Measurements from ENCODE around the gene ZNF79.

The ZNF79 gene

DNA sequence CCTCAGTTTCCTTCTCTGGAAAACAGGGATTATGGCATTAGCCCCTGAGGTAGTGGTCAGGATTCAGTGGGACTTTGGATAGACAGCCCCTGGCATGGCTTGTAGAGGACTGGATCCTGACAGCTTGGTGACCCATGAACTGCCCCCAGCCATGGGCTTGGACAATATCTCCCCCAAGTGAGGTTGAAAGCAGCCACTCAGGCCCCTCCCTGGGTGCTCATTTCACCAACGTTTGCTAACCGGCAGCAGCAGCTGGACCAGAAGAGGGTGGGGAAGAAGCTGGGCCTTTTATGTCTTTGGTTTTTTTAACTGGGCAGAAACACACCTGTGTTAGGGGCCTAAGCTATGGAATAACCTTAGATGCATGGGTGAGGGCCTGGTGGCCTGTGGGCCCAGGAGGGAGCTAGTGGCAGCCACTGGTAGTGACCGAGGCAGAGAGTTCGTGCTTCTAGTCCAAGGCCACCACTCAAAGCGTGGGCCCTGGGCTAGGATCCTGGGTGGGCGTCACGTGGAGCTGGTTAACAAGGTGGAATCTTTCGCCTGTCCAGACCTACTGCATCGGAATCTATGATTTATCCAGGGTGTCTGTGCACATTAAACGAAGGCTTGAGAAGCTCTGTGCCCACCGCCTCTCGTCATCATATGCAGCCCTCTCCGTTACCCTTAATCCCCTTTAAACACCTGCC, 25.3 kb upstream of the ZNF79 start:
- H3K36me3 ChIP-seq (ENCODE audit: insufficient read depth, low read length): peaks cover 13% of the 10 kb centered on the region
- peaks cover 13% of the 10 kb centered on the region; the same call in 1 of the 2 replicates for H3K27me3 ChIP-seq (ENCODE audit: insufficient read depth, low read length)
- 95% methylated on average over 13 of the region's 13 CpGs for WGBS
- peaks cover 6% of the 10 kb centered on the region; the same call in 1 of the 2 replicates for H3K4me1 ChIP-seq (ENCODE audit: insufficient read depth, low read length)
- H3K4me3 ChIP-seq (ENCODE audit: low read length): no peak overlapping the region; the same call in 1 of the 2 replicates
- H3K9ac ChIP-seq (ENCODE audit: low read depth, low read length): no peak overlapping the region
- no peak overlapping the region for H3K27ac ChIP-seq (ENCODE audit: low read depth, low read length)
- H3K9me3 ChIP-seq (ENCODE audit: insufficient read depth, low read depth, low read length): no peaks in the 10 kb centered on the region

DNA sequence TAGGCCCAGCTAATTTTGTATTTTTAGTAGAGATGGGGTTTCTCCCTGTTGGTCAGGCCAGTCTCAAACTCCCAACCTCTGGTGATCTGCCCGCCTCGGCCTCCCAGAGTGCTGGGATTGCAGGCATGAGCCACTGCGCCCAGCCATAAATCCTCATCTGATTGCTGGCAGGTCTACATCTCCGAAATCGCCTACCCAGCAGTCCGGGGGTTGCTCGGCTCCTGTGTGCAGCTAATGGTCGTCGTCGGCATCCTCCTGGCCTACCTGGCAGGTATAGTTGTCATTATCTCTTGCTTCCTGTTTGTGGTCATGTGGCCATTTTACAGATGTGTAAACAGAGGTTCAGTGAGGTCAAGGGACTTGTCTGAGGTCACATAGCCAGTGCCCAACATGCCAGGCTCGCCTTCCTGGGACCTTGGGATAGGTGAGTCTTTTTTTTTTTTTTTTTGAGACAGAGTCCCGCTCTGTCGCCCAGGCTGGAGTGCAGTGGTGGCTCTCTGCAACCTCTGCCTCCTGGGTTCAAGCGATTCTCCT, 24.4 kb upstream of the ZNF79 start:
- Histone ChIP-seq H3K27me3 (ENCODE audit: insufficient read depth, low read length) (peaks cover 13% of the 10 kb centered on the region; the same call in 1 of the 2 replicates), H3K36me3 (ENCODE audit: insufficient read depth, low read length) (peaks cover 19% of the 10 kb centered on the region), H3K9ac (ENCODE audit: low read depth, low read length) (no peak overlapping the region), H3K27ac (ENCODE audit: low read depth, low read length) (no peak overlapping the region), H3K4me1 (ENCODE audit: insufficient read depth, low read length) (peaks cover 6% of the 10 kb centered on the region; the same call in 1 of the 2 replicates), H3K4me3 (ENCODE audit: low read length) (no peak overlapping the region), H3K9me3 (ENCODE audit: insufficient read depth, low read depth, low read length) (no peaks in the 10 kb centered on the region)
- WGBS: 95% methylated on average over 14 of the region's 14 CpGs

DNA sequence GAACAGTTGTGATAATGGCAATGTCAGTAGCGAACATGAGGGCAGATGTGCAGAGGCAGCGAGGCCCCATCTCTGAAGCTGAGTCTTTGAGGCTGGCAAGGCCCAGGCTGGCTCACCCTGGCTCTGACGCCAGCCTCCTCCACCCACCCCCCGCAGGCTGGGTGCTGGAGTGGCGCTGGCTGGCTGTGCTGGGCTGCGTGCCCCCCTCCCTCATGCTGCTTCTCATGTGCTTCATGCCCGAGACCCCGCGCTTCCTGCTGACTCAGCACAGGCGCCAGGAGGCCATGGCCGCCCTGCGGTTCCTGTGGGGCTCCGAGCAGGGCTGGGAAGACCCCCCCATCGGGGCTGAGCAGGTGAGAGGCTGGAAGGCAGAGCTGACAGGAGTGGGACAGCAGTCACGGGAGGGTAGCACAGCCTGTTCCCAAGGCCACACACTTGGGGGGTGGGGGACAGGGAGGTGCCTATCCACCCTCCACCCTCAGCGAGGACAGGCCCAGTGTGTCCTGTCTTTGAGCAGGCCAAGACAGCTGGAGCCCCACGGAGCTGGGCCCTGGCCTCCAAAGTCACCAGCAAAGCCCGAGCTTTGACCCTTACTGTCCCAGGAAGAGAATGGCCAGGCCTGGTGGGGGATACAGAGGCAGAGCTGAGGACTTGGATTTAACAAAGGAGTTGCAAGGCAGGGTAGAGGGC, 21.6 kb upstream of the ZNF79 start:
- Histone ChIP-seq H3K9me3 (ENCODE audit: insufficient read depth, low read depth, low read length) (no peaks in the 10 kb centered on the region), H3K9ac (ENCODE audit: low read depth, low read length) (no peak overlapping the region), H3K27me3 (ENCODE audit: insufficient read depth, low read length) (no peaks in the 10 kb centered on the region), H3K27ac (ENCODE audit: low read depth, low read length) (no peak overlapping the region), H3K36me3 (ENCODE audit: insufficient read depth, low read length) (peaks cover 27% of the 10 kb centered on the region), H3K4me1 (ENCODE audit: insufficient read depth, low read length) (peaks cover 6% of the 10 kb centered on the region; the same call in 1 of the 2 replicates), H3K4me3 (ENCODE audit: low read length) (no peak overlapping the region)
- 92% methylated on average over 18 of the region's 18 CpGs for WGBS

DNA sequence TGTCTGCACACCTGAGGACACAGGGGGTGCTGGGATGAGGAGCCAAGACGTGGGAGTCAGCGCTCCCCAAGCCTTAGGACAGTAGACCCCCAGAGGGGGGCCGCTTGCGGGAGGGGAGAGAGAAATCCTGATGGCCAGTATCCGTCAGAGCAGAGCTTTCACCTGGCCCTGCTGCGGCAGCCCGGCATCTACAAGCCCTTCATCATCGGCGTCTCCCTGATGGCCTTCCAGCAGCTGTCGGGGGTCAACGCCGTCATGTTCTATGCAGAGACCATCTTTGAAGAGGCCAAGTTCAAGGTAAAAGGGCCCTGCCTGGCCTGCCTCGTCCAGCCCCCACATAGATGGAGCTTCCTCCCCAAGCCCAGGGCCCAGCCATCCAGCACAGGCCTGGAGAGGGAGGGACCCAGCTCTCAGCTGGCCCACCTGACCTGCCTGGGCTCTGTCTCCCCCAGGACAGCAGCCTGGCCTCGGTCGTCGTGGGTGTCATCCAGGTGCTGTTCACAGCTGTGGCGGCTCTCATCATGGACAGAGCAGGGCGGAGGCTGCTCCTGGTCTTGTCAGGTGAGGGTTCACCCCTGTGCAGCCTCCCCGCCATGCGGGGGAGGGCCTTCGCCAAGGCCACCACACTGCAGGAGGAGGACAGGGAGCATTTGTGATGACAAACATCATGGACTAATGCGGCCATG, 20.5 kb upstream of the ZNF79 start:
- Histone ChIP-seq H3K27ac (ENCODE audit: low read depth, low read length) (no peak overlapping the region), H3K4me3 (ENCODE audit: low read length) (no peak overlapping the region), H3K9ac (ENCODE audit: low read depth, low read length) (no peak overlapping the region), H3K4me1 (ENCODE audit: insufficient read depth, low read length) (peaks cover under 1% of the 10 kb centered on the region; the same call in 1 of the 2 replicates), H3K9me3 (ENCODE audit: insufficient read depth, low read depth, low read length) (no peaks in the 10 kb centered on the region), H3K27me3 (ENCODE audit: insufficient read depth, low read length) (no peaks in the 10 kb centered on the region), H3K36me3 (ENCODE audit: insufficient read depth, low read length) (peaks cover 27% of the 10 kb centered on the region)
- WGBS: 91% methylated on average over 21 of the region's 22 CpGs

DNA sequence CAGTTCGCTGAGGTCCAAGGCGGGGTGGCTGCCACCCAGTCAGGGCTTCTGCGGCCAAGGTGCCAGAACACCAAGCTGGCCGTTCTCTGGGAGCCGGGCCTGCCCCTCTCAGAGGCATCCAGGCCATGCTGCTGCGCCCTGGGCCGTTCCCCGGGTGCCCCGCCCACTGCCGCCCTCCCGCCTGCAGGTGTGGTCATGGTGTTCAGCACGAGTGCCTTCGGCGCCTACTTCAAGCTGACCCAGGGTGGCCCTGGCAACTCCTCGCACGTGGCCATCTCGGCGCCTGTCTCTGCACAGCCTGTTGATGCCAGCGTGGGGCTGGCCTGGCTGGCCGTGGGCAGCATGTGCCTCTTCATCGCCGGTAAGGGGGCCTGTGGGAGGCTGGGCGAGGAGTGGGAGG, 19.6 kb upstream of the ZNF79 start:
- Histone ChIP-seq H3K4me3 (ENCODE audit: low read length) (no peak overlapping the region), H3K9ac (ENCODE audit: low read depth, low read length) (no peak overlapping the region; the same call in 1 of the 2 replicates), H3K27me3 (ENCODE audit: insufficient read depth, low read length) (no peaks in the 10 kb centered on the region), H3K36me3 (ENCODE audit: insufficient read depth, low read length) (peaks cover 27% of the 10 kb centered on the region), H3K4me1 (ENCODE audit: insufficient read depth, low read length) (no peaks in the 10 kb centered on the region), H3K27ac (ENCODE audit: low read depth, low read length) (no peak overlapping the region), H3K9me3 (ENCODE audit: insufficient read depth, low read depth, low read length) (no peaks in the 10 kb centered on the region)
- WGBS: 94% methylated on average over 23 of the region's 23 CpGs

DNA sequence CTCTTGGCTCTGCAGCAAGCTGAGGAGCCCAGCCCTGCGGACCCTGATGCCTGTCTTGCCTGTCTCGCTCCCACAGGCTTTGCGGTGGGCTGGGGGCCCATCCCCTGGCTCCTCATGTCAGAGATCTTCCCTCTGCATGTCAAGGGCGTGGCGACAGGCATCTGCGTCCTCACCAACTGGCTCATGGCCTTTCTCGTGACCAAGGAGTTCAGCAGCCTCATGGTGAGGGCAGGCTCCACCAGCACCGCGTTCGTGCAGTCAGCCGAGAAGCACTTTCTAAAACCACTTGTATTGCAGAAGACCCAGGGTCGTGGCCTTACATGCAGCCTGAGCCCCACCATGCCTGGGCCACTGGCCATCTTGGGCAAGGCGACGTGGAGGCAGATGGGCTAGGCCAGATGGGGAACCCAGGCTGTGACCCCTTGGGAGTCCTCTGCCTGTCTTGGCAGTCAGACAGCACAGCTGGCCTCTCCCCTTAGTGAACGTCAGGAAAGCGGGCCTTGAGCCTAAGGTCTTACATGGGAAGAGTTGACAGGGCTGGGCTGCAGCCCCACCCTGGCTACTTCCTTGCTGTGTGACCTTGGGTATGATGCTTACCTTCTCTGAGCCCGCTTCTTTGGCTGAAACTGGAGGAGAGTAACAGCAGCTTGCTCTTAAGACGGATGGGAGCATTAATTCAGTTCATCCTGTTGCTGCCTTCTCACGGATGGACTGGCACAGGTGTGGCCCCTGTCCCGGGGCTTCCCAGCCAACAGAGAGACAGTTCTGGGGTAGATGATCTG, 18.6 kb upstream of the ZNF79 start:
- WGBS: 96% methylated on average over 20 of the region's 20 CpGs
- H3K27ac ChIP-seq (ENCODE audit: low read depth, low read length): no peak overlapping the region
- peaks cover 27% of the 10 kb centered on the region for H3K36me3 ChIP-seq (ENCODE audit: insufficient read depth, low read length)
- H3K27me3 ChIP-seq (ENCODE audit: insufficient read depth, low read length): no peaks in the 10 kb centered on the region
- H3K9ac ChIP-seq (ENCODE audit: low read depth, low read length): no peak overlapping the region; the same call in 1 of the 2 replicates
- no peaks in the 10 kb centered on the region for H3K4me1 ChIP-seq (ENCODE audit: insufficient read depth, low read length)
- no peaks in the 10 kb centered on the region for H3K9me3 ChIP-seq (ENCODE audit: insufficient read depth, low read depth, low read length)
- no peak overlapping the region for H3K4me3 ChIP-seq (ENCODE audit: low read length)

DNA sequence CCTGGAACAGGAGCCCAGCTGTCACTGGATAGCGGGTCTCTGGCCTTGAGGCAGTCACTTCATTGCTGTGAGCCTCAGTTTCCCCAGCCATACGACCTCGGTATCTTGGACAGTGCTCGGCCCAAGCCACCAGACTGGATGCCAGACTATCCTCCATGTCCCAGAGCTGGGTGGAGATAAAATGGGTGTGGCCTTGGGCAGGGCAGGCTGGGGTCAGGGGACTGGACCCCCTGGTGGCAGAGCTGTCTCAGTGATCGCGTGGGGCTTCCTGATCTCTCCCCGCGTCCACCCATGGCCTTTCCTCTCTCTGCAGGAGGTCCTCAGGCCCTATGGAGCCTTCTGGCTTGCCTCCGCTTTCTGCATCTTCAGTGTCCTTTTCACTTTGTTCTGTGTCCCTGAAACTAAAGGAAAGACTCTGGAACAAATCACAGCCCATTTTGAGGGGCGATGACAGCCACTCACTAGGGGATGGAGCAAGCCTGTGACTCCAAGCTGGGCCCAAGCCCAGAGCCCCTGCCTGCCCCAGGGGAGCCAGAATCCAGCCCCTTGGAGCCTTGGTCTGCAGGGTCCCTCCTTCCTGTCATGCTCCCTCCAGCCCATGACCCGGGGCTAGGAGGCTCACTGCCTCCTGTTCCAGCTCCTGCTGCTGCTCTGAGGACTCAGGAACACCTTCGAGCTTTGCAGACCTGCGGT, 17.2 kb upstream of the ZNF79 start:
- no peaks in the 10 kb centered on the region for H3K9me3 ChIP-seq (ENCODE audit: insufficient read depth, low read depth, low read length)
- no peak overlapping the region for H3K27ac ChIP-seq (ENCODE audit: low read depth, low read length)
- H3K36me3 ChIP-seq (ENCODE audit: insufficient read depth, low read length): peaks cover 20% of the 10 kb centered on the region
- H3K4me3 ChIP-seq (ENCODE audit: low read length): no peak overlapping the region
- H3K4me1 ChIP-seq (ENCODE audit: insufficient read depth, low read length): no peaks in the 10 kb centered on the region
- H3K9ac ChIP-seq (ENCODE audit: low read depth, low read length): no peak overlapping the region
- WGBS: 86% methylated on average over 13 of the region's 13 CpGs
- no peaks in the 10 kb centered on the region for H3K27me3 ChIP-seq (ENCODE audit: insufficient read depth, low read length)

DNA sequence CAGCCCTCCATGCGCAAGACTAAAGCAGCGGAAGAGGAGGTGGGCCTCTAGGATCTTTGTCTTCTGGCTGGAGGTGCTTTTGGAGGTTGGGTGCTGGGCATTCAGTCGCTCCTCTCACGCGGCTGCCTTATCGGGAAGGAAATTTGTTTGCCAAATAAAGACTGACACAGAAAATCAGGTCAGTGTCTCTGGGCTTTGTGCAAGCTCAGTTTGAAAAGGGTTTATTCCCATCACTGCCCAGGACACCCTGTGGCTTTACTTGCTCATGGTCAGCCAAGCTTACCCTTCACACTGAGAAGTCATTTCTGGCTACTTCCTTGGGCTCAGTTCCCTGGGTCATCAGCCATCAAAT, 16.7 kb upstream of the ZNF79 start:
- Histone ChIP-seq H3K36me3 (ENCODE audit: insufficient read depth, low read length) (peaks cover 17% of the 10 kb centered on the region), H3K27me3 (ENCODE audit: insufficient read depth, low read length) (no peaks in the 10 kb centered on the region), H3K4me1 (ENCODE audit: insufficient read depth, low read length) (no peaks in the 10 kb centered on the region), H3K9ac (ENCODE audit: low read depth, low read length) (no peak overlapping the region), H3K27ac (ENCODE audit: low read depth, low read length) (no peak overlapping the region), H3K4me3 (ENCODE audit: low read length) (no peak overlapping the region), H3K9me3 (ENCODE audit: insufficient read depth, low read depth, low read length) (no peaks in the 10 kb centered on the region)
- 92% methylated on average over 6 of the region's 6 CpGs for WGBS

DNA sequence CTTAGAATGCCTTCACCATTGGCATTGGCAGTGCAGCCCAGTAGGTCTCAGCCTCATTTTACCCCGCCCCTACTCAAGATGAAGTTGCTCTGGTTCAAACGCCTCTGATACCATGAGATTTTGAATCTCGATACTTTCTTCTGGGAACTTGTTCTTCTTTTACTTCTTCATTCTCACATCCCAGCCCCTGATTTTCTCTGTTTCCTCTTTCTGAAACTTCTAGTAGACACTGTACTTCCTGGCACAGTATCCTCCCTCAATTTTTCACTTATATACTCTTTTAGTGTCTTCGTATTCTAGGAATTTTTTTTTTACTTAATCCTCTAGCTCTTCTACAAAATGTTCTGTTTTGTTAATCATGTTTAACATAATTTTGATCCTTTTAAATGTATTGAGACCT, 13.1 kb upstream of the ZNF79 start:
- H3K4me3 ChIP-seq (ENCODE audit: low read length): no peak overlapping the region
- H3K4me1 ChIP-seq (ENCODE audit: insufficient read depth, low read length): no peaks in the 10 kb centered on the region
- H3K9ac ChIP-seq (ENCODE audit: low read depth, low read length): no peak overlapping the region
- H3K27me3 ChIP-seq (ENCODE audit: insufficient read depth, low read length): no peaks in the 10 kb centered on the region
- H3K36me3 ChIP-seq (ENCODE audit: insufficient read depth, low read length): no peaks in the 10 kb centered on the region
- WGBS: 93% methylated on average over 3 of the region's 4 CpGs
- H3K27ac ChIP-seq (ENCODE audit: low read depth, low read length): no peak overlapping the region
- H3K9me3 ChIP-seq (ENCODE audit: insufficient read depth, low read depth, low read length): no peaks in the 10 kb centered on the region

DNA sequence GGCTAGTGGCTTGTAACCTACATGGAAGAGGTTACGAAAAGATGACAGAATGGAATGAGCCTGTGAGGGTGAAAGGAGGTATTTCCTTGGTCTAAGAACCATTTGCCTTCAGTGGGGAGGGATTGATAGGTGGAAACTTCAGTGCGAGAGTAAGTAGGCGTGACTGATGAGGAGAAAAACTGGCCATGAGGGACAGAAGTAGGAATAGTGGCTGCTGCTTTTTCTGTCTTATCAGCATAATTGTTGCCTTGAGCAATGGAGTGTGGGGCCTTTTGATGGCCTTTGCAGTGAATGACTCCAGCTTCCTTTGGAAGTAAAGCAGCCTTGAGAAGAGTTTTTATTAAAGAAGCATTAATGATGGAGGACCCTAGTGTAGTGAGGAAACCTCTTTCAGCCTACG, 9.0 kb upstream of the ZNF79 start:
- WGBS: 90% methylated on average over 4 of the region's 4 CpGs
- no peak overlapping the region for H3K9ac ChIP-seq (ENCODE audit: low read depth, low read length)
- no peaks in the 10 kb centered on the region for H3K4me1 ChIP-seq (ENCODE audit: insufficient read depth, low read length)
- no peaks in the 10 kb centered on the region for H3K9me3 ChIP-seq (ENCODE audit: insufficient read depth, low read depth, low read length)
- no peak overlapping the region for H3K4me3 ChIP-seq (ENCODE audit: low read length)
- H3K27ac ChIP-seq (ENCODE audit: low read depth, low read length): no peak overlapping the region
- H3K27me3 ChIP-seq (ENCODE audit: insufficient read depth, low read length): no peaks in the 10 kb centered on the region
- no peaks in the 10 kb centered on the region for H3K36me3 ChIP-seq (ENCODE audit: insufficient read depth, low read length)
